Stimulated activated CD8-positive, alpha-beta memory T cell treated with anti-CD3 and anti-CD28 coated beads, Interleukin-4, amount 100 ng/mL, for 24 hours (primary cell): ENCODE results near the gene SLC49A3.

Source experiments
- DNase-seq: peaks from one replicate; pipeline ENCODE4 v3.0.0-alpha.2; 2020; ENCODE audit warnings: low read depth

SLC49A3 gene

DNA sequence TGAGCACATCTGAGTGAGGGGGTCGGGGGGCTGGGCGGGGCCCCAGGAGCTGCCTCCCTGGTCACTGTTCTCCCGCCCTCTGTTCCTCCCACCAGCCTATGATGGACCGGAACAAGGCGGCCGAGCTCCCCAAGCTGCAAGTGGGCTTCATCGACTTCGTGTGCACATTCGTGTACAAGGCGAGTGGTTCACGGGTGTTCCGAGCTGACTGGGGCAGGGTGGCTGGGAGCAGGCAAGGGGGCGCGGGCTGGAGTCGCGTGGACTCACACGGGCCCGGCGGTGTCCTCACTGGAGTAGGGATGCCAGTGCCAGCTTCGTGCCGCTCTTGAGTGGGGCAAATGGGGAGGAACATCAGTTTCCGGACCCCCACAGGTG lies 22.5 kb downstream of the SLC49A3 start:
- no peak for DNase-seq

DNA sequence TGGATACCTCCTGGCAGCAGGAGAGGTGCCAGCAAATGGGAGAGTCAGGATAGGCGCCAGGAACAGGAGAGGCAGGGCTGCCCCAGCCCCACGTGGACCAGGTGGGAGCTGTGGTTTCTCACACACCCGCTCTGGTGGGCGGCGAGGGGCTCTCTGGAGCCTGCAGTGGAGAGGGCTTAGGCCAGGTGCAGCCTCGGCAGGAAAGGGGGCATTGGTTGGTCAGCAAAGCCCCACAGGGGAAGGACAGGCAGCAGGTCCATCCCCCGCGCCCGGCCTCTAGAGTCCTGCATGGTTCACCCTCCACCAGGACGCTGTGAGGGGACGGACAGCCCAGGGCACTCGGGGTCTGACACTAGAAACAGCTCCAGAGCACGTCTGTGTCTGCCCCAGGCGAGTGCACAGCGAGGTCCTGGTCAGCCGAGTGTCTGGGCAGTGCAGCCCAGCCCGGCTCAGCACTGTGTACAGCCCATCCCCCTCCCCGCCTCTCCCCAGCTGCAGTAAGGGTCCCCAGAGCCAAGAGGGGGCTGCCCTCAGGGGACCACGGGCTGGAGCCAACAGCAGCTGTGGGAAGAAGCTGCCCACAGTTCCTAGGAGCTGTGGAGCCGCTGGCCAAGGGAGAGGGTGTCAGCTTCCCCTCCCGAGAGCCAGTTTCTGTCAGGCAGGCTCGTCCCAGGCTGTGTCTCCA lies 23.1 kb downstream of the SLC49A3 start:
- DNase-seq: no peak

DNA sequence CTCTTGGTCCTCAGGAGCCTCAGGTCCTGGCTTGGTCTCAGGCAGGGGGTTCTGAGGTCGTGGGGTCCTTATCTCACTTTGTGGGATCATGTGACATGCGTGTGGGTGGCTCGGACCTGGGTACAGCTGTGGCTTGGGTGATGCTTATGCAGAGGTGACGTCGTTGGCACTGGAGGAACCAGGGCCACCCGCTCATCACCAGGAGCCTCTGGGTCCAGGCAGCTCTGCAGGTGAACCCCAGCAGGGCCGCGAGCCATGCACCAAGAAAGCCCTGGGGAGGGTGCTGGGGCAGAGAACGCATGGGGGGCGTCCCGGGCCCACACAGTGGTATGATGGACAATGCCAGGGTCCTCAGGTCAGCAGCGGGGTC lies 23.6 kb downstream of the SLC49A3 start:
- no peak for DNase-seq

DNA sequence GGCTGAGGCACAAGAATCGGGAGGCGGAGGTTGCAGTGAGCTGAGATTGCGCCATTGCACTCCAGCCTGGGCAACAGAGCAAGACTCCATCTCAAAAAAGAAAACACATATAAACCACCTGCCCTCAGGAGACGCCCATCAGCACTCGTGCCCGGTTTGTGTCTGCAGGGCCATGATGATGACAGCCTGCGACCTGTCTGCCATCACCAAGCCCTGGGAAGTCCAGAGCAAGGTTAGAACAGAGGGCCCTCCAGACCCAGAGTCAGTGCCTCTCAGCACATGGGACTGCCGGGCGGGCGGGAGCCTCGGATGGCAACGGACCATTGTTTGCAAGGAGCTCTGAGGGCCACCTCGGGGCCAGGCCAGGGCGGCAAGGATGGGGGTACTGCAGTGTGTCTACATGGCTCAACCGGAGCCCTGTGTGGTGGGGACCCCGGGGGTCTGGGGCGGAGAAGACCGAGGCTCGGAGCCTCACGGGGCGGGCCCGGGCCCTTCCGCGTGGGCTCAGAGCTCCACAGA lies 24.2 kb downstream of the SLC49A3 start:
- no peak for DNase-seq

DNA sequence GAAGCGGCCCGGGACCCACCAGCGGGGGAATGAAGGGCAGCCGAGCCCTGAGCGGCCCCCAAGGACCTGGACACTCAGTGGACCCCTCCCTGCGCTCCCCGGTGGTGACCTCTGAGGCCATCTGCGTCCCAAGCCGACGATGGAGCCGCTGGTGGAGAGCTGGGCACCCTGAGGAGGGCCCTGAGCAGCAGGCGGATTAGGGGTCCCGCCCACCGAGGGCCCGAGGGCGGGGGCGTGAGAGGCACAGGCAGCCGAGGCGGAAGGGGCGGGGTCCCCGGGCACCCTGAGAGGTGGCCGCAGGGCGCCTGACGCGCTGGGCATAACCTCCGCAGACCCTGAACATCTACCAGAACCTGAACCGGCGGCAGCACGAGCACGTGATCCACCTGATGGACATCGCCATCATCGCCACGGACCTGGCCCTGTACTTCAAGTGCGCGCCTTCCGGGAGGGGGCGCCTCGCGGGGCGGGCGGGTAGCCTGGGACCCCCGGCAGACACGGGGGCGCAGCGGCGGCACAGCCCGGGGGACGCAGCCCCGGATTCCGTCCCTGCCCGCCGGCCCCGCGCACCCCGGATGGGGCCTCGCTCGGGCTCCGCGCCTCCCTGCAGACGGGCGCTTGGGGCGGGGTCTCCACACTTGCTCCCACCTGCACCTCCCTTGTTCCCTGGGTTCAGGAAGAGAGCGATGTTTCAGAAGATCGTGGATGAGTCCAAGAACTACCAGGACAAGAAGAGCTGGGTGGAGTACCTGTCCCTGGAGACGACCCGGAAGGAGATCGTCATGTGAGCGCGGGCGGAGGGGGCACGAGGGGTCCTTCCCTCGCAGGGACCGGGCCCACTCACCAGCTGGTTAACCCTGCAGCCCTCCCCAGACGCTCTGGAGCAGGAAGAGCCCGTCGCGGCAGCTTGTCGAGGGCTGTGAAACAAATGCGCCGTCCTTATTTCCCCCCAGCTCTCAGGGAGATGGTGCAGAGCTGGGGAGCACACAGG lies 25.2 kb downstream of the SLC49A3 start:
- DNase-seq: peak; percentile 70

DNA sequence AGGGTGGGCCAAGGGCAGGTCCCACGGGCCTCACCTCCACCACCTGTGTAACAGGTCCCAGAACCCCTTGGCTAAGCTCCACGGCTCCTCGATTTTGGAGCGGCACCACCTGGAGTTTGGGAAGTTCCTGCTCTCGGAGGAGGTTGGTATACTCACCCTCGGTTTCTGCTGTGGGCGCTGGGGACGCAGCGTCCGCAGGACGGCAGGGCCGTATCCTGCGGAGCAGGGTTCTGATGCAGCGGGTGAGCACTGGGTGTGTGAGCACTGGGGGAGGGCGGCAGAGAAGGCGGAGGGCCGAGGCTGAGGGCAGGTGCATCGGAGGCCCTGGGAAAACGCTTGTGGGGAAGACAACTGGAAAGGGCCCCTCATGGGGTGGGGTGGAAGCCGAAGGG lies 25.9 kb downstream of the SLC49A3 start:
- no peak for DNase-seq

DNA sequence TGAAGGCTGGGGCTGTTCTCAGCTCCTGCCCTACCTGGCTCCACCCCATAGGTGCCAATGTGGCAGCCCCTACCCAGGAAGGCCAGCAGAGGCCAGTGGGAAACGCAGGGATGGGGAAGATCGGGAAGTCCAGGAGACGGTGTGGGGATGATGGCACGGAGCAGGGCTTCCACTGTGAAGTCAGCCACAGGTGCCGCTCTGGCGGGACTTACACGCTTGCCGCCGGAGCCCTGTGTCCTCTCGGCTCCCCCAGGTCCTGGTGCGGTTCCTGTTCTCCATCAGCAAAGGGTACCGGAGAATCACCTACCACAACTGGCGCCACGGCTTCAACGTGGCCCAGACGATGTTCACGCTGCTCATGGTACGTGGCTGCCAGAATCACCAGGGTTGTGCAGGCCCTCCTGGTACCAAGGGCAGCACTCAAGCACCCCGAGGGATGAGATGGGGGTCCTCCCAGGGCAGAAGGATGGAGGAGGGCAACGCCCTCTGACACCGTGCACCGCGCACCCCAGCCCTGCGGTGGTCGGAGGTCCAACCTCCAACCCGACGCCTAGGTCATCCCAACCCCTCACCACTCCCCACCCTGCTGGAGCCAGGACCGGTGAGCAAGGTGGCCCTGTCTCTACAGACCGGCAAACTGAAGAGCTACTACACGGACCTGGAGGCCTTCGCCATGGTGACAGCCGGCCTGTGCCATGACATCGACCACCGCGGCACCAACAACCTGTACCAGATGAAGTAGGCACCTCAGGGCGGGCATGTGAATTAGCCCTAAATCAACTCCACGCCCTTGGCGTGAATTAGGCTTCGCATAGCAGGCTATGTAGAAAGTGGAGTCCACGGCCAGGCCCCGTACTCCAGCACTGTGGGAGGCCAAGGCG lies 26.8 kb downstream of the SLC49A3 start:
- no peak for DNase-seq

DNA sequence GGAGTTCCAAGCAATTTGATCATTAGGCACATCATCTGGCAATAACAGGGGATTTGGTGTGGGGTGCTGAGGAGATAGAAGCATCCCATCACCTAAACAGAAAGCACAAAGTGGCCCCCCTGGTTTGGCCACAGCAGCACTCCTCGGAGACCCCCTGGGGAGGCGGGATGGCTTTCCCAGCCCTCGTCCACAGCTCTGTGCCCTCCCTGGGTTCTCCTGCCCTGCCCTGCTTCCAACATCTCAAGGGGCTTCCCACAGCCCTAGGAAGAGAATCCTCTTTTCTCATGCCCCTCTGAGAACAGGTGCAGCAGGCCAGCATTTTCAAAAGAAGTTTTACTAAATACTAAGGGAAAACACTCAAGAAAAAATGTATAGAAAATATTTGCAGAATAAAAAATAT lies 27.7 kb downstream of the SLC49A3 start:
- no peak for DNase-seq

DNA sequence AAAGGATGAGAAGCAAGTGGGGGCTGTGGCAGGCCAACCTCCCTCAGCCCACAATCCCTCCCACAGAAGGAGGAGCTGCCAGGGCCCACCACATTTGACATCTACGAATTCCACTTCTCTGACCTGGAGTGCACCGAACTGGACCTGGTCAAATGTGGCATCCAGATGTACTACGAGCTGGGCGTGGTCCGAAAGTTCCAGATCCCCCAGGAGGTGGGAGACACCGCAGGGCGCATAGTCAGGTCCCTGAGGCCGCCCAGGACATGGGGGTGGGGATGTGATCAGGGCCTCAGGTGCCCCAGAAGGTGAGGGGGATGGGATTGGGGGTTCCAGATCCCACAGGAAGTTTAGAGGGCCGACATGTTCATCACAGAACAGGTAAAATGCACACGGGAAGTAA lies 28.6 kb downstream of the SLC49A3 start:
- no peak for DNase-seq

DNA sequence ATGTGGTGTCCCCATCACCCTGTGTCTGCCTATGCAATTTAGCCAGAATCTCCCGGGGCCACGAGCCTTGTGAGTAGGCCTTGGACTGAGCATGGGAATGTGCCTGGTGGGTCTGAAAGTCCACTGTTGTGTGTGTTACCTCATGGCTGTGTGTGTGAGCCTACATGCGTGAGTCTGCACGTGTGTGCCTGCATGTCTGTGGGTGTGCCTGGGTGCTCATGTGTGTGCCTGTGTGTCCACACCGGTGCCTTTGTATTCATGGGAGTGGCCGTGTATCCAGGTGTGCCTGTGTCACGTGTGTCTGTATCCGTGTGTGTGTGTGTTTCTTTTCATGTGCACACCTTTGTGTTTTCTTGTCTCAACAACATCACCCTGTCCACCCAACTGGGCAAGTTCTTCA lies 29.1 kb downstream of the SLC49A3 start:
- DNase-seq: no peak

DNA sequence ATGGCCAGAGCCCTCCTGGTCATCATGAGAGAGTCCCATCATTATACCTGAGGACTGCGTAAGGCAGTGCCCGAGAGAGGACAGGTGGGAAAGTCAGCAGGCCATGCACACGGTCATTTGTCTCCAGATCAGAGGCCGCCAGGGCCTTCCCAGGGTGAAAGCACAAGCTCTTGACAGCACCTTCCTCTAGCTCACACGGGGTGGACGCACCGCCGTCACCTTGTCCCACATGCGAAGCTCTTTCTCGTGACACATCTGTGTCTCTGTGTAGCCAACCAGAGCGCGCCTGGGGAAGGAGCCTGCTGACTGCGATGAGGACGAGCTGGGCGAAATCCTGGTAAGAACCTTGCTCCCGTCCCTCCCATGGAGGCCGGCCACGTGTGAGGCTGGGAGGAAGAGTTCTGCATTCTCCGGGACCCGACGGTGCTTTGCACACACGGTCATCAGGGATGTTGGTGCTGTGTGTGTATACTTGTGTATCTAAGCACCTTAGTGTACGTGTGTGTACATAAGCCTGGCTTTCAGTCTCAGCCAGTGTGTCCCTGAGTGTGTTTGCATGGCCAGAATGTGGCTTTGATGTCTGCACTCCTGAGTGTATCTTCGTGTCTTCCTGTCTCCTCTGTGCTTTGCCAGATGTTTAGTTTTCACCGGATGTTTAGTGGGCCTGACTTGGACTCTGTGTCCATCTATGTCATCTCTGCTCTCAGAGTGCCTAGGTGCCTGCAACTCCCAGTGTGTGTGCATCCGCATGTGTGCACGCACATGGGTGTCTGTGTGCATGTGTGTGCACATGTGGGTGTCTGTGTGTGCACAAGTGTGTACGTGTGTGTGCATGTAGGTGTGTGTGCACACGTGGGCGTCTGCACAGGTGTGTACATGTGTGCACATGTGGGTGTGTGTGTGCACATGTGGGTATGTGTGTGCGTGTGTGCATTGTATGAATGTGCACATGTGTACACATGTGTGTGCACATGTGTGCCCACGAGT lies 30.0 kb downstream of the SLC49A3 start:
- no peak for DNase-seq

DNA sequence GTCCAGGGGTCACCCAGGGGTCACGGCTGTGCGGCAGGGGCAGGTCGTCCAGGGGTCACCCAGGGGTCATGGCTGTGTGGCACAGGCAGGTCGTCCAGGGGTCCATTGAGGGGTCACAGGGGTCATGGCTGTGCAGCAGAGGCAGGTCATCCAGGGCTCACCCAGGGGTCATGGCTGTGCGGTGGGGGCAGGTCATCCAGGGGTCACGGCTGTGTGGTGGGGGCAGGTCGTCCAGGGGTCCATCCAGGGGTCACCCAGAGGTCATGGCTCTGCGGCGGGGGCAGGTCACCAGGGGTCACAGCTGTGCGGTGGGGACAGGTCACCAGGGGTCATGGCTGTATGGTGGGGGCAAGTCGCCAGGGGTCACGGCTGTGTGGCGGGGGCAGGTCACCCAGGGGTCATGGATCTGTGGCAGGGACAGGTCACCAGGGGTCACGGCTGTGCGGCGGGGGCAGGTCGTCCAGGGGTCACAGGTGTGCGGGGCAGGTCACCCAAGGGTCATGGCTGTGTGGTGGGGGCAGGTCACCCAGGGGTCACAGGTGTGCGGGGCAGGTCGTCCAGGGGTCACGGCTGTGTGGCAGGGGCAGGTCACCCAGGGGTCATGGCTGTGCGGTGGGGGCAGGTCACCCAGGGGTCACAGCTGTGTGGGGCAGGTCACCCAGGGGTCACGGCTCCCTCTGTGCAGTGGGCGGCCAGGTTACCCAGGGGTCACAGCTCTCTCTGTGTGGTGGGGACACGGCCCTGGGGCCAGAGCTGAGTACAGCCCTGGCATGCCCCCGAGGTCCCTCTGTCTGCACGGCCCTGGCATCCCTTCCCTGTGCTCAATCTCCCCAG lies 30.9 kb downstream of the SLC49A3 start:
- no peak for DNase-seq

DNA sequence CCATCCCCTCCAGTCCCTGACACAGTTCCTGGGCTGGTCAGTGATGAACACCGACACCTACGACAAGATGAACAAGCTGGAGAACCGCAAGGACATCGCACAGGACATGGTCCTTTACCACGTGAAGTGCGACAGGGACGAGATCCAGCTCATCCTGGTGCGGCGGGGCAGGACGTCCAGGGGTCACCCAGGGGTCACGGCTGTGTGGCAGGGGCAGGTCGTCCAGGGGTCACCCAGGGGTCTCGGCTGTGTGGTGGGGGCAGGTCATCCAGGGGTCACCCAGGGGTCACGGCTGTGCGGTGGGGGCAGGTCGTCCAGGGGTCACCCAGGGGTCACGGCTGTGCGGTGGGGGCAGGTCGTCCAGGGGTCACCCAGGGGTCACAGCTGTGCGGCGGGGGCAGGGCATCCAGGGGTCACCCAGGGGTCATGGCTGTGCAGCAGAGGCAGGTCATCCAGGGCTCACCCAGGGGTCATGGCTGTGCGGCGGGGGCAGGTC lies 31.6 kb downstream of the SLC49A3 start:
- no peak for DNase-seq

DNA sequence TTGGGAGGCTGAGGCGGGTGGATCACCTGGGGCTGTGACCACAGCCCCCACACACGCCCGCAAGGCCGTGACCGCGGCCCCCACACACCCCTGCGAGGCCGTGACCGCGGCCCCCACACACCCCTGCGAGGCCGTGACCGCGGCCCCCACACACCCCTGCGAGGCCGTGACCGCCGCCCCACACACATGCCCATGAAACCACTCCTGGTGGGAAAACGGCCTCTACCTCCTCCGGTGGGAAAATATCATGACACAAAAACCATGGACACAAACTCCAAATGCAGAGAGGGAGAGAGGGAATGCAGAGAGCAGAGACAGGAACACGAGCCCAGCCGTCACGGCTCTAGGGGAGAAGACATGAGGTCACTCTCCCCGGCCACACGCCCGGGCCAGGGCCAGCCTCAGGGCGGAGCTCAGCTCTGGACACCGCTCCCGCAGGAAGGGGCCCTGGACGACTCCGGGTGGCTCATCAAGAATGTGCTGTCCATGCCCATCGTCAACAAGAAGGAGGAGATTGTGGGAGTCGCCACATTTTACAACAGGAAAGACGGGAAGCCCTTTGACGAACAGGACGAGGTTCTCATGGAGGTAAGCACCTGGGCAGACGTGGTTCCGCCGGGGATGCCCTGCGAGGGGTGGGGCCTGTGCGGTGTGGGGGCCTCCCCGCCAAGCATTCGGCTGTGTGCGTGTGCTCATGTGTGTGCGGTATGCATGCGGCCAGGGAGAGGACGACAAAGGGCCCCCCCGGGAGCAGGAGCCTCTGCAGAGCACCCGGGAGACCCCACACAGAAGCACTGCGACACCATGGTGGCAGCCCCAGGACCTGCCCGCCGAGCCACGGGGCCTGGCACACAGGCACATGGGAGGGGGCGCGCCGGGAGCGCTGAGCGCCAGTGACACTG lies 32.3 kb downstream of the SLC49A3 start:
- no peak for DNase-seq

DNA sequence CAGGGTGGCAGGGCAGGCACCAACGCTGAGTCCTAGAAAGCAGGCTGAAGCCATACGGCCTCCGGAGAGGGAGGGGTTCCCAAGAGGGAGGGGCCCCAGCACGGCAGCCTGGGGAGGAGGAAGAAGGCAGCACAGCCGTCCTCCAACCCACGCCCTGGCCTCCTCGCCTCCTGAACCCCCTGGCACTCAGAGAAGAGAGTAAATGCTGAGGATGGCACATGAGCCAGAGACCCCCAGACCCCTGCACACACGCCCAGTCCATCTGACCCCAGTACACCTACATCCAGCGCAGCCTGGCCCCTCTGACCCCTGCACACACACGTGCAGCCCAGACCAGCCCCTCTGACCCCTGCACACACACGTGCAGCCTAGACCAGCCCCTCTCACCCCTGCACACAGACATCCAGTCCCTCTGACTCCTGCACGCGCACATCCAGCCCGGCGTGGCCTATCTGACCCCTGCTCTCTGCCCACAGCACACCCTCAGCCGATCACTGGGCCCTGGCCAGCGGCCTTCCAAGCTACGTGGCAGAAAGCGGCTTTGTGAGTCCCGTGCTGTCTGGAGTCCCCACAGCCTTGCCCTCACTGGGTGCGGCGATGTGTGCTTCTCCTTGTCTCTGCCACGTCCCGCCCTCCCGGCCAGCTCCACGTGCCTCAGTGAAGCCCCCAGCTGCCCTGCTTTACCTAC lies 33.3 kb downstream of the SLC49A3 start:
- no peak for DNase-seq

DNA sequence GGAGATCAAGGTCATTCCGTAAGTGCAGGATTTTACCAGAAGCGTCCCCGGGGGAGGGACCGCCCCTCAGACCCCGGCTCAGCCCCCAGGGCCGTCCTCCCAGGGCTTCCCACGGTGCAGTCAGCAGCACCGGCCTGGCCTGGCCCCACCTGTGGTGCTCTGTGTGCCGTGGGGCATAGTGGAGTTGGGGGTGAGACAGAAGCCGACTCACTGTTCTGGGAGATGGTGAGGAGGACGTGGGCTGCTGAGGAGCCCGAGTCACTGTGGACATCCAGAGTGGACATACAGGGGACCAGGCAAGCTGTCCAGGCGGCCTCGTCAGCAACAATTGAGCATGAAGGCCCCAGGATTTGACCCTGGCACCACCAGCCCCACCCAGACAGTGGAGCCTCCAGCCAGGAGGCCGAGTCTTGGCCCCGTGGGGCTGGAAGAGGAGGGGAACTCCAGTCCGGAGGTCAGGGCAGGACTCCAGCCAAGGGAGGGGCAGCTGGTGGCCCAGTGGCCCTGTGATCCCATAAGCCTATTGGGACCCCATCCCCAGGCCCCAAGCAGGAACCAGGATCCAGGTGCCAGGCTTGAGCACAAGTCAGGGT lies 34.0 kb downstream of the SLC49A3 start:
- DNase-seq: no peak

DNA sequence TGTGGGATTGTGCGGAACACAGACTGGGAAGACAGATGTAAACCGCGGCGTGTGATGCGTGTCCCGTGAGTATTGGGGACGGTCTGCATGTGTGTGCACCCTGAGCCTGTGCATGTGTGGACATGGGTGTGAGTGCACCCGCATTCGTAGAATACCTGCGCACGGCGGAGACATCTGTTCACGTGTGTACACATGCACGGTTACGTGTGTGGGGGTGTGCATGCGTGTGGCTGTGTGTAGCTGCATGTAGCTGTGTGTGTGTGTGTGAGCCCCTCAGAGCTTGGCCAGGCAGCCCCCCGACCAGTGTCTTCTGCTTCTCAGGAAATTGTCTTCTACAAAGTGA lies 34.5 kb downstream of the SLC49A3 start:
- DNase-seq: no peak
